HG03457 (cell line): ENCODE results near the gene ARFGAP3.

Experiments used
- ATAC-seq: cut with Tn5 transposase; IDR thresholded peaks from one replicate; pipeline ENCODE4 v1.9.1; 2021; ENCODE audit warnings: moderate number of reproducible peaks; ENCODE audit not compliant: unreplicated experiment

ARFGAP3 gene

GRCh38 chr22:42825796-42826195, 31.3 kb downstream of the ARFGAP3 start:
- no peak for ATAC-seq

DNA sequence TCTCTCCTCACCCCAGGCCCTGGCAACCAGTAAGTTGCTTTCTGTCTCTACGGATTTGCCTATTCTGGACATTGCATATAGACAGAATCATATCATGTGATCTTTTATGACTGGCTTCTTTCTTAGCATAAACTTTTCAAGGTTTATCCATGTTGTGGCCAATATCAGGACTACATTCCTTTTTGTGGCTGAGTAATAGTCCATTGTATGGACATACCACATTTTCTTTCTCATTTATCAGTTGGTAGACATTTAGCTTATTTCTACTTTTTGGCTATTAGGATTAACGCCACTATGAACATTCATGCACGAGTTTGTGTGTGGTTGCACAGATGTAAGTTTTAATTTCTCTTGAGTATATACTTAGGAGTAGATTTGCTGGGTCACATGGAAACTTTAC, 35.7 kb downstream of the ARFGAP3 start:
- ATAC-seq = no peak

DNA sequence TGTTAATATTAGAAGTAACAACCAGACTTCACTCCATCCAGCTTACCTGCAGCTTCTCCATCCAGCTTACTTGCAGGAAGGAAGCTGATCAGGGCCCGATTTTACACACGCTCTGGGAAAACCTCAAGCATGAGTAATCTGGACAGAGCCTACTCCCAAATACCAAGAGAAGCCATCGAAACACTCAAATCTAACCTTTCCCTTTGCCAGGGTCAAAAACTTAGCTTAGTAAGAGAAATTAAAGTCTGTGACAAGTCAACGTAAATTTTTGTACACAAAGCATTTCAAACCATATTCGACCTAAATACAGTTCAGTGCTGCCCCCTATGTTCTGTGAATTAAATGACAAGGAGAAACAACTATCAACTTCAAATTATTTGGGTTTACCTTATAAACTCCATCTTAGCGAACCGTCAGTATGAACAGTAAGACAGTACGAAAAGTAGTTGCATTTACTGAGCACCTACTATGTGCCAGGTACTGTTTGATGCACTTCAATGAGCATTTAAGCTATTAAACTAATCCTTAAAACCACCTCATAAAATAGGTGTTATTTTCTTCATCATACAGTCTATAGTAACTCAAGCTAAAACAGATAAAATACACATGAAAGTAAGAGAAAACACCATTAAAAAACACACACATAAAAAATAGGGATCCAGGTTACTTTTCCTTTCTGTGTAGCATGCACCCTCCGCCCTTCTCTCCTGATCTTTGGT, 36.9 kb downstream of the ARFGAP3 start:
- no peak for ATAC-seq

DNA sequence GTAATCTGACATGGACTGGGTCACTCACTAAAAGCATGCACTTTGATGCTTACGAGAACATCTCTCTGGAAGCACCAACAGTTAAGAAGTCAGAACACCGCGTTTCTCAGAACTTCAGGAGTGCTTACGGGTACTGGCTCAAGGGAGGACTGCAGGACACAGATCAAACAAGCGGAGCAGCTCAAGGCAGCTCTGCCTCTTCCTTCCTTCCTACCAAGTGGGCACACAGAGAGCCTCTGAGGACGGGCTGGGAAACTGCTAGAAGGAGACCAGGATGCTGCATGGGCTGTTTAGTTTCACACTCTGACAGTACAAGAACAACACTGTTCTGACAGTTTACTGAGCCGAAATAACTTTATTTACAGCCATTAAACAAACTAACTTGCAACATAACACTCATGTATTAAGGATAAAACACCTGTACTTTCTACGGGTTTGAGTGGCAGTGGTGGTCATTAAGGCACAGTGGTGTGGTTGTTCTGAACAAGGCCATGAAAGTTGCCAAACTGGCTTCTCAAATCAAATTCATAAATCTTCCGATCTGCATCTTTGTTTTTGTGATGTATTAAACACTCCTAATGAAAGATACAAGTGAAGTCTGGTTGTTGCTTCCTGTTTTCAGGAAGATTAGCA, 37.5 kb downstream of the ARFGAP3 start:
- no peak for ATAC-seq

DNA sequence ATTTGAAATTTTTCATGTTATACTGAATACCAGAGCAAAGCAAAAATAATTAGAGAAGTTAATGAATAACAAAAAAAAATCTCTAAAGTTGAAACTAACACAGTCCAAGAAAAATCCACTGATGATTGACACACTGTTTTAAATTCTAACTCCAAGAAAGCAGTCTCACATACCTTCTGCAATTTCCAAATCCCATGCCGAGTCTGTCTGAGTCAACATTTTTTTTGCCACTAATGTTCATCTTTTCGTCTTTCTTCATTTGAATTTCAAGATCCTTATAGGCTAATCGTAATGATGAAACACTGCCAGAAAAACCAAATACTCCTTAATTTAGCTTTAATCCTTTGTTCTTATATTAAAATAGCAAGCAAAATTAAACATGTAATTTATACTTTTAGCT, 39.5 kb downstream of the ARFGAP3 start:
- ATAC-seq = no peak

DNA sequence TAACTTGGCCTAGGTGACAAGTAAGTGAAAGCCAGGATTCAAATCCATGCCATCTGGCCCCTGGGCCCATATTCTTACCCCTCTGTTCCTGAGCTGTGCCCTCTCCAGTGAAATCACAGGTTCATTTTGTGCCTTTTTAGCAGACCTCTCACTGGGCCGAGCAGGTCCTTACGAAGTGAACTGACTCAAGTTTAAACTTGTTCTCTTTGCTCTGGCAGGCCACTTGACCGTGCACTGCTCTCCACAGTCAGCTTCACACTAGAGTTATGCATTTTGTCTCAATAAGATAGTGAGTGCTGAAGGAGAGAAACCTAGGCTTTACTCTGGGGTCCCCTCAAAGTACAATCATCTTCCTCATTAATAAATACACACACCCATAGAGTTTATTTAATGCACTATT, 40.7 kb downstream of the ARFGAP3 start:
- no peak for ATAC-seq

DNA sequence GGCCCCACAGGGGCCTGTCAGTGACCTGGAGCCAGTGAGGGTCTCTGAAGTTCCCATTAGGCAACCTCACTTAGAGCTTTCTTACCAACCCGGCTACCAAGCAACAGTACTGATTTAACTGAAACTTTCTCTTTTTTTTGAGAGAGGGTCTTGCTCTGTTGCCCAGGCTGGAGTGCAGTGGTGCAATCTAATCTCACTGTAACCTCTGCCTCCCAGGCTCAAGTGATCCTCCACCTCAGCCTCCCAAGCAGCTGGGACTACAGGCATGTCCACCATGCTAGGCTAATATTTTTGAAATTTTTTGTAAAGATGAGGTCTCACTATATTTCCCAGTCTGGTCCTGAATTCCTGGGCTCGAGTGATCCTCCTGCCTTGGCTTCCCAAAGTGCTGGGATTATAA, 42.5 kb downstream of the ARFGAP3 start:
- no peak for ATAC-seq

DNA sequence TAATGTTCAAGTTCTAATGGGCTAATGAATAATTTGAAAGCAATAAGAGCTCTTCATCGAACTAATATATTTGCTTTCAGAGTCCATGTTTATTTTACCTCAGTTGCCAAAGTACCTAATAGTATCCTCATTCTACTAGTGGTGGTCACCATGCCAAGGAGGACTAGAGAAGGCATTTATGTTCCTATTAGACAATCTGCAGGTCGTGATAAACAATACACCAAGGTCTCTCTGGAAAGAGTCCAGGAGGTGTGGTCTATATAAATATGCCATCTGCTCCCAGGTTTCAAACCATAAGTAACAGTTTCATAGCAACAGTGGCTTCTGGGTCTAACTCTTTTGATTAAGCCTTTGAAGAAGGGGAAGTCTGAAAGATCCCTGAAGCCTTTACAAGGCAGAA, 42.9 kb downstream of the ARFGAP3 start:
- ATAC-seq = no peak

DNA sequence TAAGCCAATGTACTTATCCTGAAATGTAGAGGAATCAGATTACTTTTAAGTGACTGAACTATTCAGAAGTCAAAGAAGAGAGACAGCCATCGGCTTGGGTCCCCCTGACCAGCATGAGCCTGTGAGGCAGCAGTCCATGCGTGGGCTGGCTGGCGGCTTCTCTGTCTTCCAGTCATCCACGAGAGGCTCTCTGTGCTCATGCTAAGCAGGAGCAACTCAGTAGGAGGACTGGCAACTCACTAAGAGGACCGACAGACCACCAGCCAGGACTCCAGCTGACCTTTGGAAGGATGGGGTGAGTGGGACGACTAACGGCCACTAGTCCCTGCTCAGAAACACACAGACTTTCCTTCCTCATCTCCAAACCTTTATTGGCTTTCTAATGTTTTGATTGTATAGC, 43.6 kb downstream of the ARFGAP3 start:
- no peak for ATAC-seq

DNA sequence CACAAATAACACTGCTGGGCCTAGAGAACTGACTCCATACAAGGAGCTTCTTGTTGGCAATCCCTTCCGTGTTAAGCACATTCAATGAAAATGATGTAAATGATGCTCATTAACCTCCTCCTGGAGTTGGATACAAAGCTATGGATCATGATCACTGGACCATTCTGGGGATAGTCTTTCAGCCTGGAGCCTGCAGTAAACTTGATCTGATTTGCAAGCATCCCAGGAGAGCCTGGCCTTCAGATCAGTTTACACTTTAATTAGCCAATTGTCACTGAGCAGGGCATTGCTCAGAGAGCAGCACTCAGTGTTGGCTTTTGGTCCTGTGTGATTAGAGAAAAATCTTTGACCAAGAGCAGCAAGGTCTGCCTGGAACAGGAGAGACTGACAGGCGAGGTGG, 45.6 kb downstream of the ARFGAP3 start:
- ATAC-seq = no peak

DNA sequence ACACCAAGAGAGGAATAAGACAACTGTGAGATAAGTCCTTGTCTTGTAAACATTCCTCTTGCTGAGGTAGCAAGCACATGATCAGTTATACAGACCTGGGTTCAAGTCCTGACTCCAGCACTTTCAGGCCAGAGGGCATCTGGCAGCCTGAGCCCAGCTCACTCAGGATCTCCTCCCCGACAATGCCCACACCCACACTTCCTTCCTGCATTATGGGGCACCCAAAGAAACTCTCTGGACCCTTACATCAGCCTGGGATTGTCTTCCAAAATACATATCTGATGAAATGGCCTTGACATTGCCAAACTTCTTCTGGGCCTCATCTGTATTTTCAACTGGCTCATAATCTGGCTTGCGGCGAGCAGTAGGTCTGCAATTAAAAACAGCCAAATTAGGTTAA, 48.6 kb downstream of the ARFGAP3 start:
- ATAC-seq = no peak

DNA sequence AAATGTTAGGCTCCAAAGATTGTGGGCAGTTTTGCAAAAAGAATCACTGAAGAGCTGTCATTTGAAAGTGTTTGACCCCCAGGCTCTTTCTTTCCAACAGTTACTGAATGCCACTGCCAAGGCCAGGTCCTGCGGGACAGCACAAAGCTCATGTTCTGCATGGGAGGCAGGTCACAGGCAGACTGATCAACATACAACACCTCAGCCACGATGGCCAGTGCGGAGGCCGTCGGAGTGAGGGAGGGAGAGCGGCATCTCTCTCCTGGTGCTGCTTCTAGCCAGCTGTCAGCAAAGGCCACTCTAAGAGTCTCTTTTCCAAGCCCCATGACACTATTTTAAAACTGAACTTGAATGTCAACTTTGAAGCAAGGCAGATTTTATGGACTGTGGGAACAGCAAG, 49.9 kb downstream of the ARFGAP3 start:
- no peak for ATAC-seq

- ATAC-seq = no peak
Measured at GRCh38 chr22:42805998-42806830, 50.9 kb downstream of the ARFGAP3 start.

DNA sequence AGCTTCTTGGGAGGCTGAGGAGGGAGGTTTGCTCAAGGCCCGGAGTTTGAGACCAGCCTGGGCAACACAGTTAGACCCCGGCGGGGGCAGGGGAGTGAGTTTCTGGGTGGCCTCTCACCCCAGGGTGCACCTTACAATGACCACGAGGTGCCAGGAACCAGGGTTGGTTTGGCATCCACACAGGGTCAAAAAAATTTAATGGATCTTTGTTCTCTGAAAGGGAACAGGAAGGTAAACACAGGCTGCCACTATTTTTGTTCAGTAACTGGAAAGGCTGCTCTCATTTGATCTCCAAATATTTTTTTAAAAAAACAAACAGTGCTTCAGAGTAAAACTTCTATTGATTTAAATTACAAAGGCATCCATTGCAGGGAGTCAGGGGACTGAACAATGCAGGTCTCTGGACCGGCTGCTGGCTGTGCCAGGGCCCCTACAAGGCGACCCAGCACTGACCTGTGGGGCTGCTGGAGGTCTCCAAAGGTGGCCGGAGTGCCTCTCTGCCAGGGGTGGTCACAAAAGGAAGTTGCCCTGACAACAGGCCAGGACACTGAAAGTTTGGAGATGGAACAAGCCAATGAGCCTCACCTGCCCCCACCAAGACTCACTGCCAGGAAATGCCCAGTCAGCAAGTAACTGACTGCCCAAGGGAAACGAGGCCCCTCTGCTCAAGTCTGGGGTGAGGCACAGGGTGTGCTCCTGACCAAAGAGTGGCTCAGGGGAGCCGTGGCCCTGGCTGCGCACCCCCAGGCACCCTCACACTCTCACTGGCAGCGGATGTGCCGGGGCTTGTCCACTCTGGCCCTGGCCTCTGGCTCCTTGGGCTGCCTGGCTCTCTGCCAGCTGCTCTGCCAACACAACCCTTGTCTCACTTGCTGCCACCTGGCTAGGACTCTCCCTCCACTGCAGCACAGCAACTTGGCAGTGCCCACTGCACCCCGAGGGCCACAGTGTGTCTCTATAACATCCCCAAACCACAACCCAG, 51.8 kb downstream of the ARFGAP3 start:
- ATAC-seq = no peak

- no peak for ATAC-seq
Measured at GRCh38 chr22:42803389-42803788, 53.7 kb downstream of the ARFGAP3 start.

DNA sequence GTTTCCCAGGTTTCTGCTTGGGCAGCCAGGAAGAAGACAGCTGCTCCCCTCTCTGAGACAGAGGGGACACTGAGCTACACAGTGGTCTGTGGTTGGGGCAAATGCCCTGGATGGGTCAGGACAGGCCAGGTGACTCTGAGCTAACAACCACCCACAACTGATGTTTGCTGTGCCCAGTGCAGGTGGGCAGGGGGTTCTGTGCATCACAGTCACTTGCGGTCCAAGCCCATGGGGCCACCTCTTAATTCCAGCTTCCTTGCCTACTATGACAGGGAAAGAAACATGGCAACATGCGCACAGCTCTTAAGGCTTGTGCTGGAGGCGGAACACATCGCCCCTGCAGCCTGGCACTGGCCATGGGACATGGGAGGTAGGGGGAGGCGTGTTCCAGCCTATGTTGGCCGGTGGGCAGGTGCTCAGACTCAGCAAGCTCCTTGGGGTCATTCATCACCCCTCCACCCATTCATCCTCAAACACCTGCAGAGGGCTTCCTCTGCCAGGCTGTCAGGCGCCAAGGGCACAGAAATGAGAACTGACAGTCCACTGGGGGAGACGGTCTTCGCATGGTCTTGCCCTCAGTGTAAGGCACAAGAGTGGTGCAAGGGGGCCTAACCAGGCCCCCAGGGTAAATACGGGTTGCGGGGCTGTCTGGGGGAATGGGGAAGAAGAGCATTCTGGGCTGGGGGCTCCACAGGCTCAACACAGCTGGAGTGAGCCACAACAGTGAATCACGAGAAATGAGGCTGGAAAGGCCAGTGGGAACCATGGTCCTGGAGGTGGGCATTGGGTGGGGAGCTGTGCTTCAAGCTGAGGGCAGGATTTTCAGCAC, 55.6 kb downstream of the ARFGAP3 start:
- ATAC-seq = no peak

DNA sequence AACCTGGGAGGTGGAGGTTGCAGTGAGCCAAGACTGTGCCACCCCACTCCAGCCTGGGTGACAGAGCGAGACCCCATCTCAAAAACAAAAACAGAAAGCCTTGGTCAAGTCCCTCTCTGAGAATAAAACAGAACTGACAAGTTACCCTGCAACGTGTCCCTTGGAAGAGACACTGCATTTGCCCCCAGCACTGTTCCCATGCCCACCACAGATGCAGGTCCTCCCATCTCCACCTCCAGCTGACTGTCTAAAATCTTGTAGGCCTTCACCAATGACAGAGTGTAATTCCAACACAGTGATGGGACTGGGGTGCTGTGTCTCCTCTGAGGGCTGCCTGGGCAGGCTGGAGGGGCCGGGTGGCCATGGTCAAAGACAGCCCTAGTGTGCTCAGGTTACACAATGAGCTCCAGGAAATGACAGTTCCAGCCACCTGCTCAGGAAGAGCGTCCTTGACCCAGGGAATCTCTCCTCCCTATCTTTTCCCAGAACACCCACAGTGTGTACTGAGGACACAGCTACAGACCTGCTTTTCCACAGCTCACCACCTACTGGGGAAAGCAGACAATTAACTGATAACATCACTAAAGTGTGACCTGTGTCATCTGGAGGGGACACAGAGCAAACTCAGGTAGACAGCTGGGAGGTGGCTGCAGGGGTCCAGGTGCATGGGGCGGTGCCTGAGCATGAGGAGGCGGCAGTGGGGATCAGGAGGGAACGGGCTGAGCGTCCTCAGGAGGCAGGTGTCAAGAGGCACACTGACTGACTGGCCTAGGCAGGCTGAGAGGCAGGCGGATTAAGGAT, 56.4 kb downstream of the ARFGAP3 start:
- ATAC-seq = no peak

- ATAC-seq = no peak
Measured at GRCh38 chr22:42799461-42800405, 57.3 kb downstream of the ARFGAP3 start.
